Measurements from ENCODE around the gene SPON1.
A peak's percentile ranks its signal among the peaks of the same experiment; 100 is the strongest.
"Not testable (repeated sequence)": the region's sequence is repeated elsewhere in the genome, so short reads cannot be mapped to it uniquely, and the experiment has no call there.

SPON1 gene

GRCh38 chr11:14248580-14248981 lies 286.1 kb downstream of the SPON1 start:
- DNase-seq (ENCODE audit: low read depth, low spot score) = peak; percentile 60
- no peak overlapping the region for H3K4me3 ChIP-seq (ENCODE audit: low read length)

GRCh38 chr11:14249121-14249963 lies 286.8 kb downstream of the SPON1 start:
- H3K4me3 ChIP-seq (ENCODE audit: low read length) = no peak overlapping the region
- DNase-seq (ENCODE audit: low read depth, low spot score) = peak; percentile 50

GRCh38 chr11:14251754-14252153 lies 289.2 kb downstream of the SPON1 start:
- DNase-seq (ENCODE audit: low read depth, low spot score) = no peak
- no peak overlapping the region for H3K4me3 ChIP-seq (ENCODE audit: low read length)

GRCh38 chr11:14252501-14252900 lies 290.0 kb downstream of the SPON1 start:
- not testable (repeated sequence) for DNase-seq (ENCODE audit: low read depth, low spot score); H3K4me3 ChIP-seq (ENCODE audit: low read length)

GRCh38 chr11:14253421-14253820 lies 290.9 kb downstream of the SPON1 start:
- no peak overlapping the region for H3K4me3 ChIP-seq (ENCODE audit: low read length)
- DNase-seq (ENCODE audit: low read depth, low spot score) = no peak

- DNase-seq (ENCODE audit: low read depth, low spot score) = no peak
These were observed 291.3 kb downstream of the SPON1 start for GRCh38 chr11:14253840-14254239.

GRCh38 chr11:14254533-14255237 lies 292.2 kb downstream of the SPON1 start:
- DNase-seq (ENCODE audit: low read depth, low spot score) = no peak
- H3K4me3 ChIP-seq (ENCODE audit: low read length) = no peak overlapping the region

More at GRCh38 chr11:14253840-14254239, 291.3 kb downstream of the SPON1 start:
- no peak overlapping the region for H3K4me3 ChIP-seq (ENCODE audit: low read length)

GRCh38 chr11:14255238-14255534 lies 292.7 kb downstream of the SPON1 start:
- no peak for DNase-seq (ENCODE audit: low read depth, low spot score)
- no peak overlapping the region for H3K4me3 ChIP-seq (ENCODE audit: low read length)

GRCh38 chr11:14258221-14258935 lies 295.9 kb downstream of the SPON1 start:
- no peak overlapping the region for H3K4me3 ChIP-seq (ENCODE audit: low read length)
- DNase-seq (ENCODE audit: low read depth, low spot score) = no peak

- DNase-seq (ENCODE audit: low read depth, low spot score) = no peak
- H3K4me3 ChIP-seq (ENCODE audit: low read length) = no peak overlapping the region
These were observed 296.8 kb downstream of the SPON1 start for GRCh38 chr11:14259186-14259784.

GRCh38 chr11:14259878-14260277 lies 297.4 kb downstream of the SPON1 start:
- no peak overlapping the region for H3K4me3 ChIP-seq (ENCODE audit: low read length)
- no peak for DNase-seq (ENCODE audit: low read depth, low spot score)

- no peak for DNase-seq (ENCODE audit: low read depth, low spot score)
- no peak overlapping the region for H3K4me3 ChIP-seq (ENCODE audit: low read length)
These were observed 298.5 kb downstream of the SPON1 start for GRCh38 chr11:14261066-14261465.

GRCh38 chr11:14262271-14262846 lies 299.8 kb downstream of the SPON1 start:
- H3K4me3 ChIP-seq (ENCODE audit: low read length) = no peak overlapping the region
- DNase-seq (ENCODE audit: low read depth, low spot score) = no peak

GRCh38 chr11:14264966-14265365 lies 302.4 kb downstream of the SPON1 start:
- DNase-seq (ENCODE audit: low read depth, low spot score) = no peak
- H3K4me3 ChIP-seq (ENCODE audit: low read length) = no peak overlapping the region

- no peak for DNase-seq (ENCODE audit: low read depth, low spot score)
- no peak overlapping the region for H3K4me3 ChIP-seq (ENCODE audit: low read length)
These were observed 304.1 kb downstream of the SPON1 start for GRCh38 chr11:14266622-14267021.

GRCh38 chr11:14267861-14268635 lies 305.5 kb downstream of the SPON1 start:
- no peak for DNase-seq (ENCODE audit: low read depth, low spot score)
- H3K4me3 ChIP-seq (ENCODE audit: low read length) = no peak overlapping the region

- DNase-seq (ENCODE audit: low read depth, low spot score) = no peak
- H3K4me3 ChIP-seq (ENCODE audit: low read length) = no peak overlapping the region
These were observed 307.4 kb downstream of the SPON1 start for GRCh38 chr11:14269692-14270573.

Data from Jurkat, Clone E6-1 (cell line).